ENCODE results near the gene STK32C.

Gene STK32C

GRCh38 chr10:132198068-132198370 is 109.7 kb downstream of the STK32C start:
- DNase-seq (ENCODE audit: low spot score): no peak

GRCh38 chr10:132197271-132198067 is 110.3 kb downstream of the STK32C start:
- no peak for DNase-seq (ENCODE audit: low spot score)

GRCh38 chr10:132196178-132197113 is 111.3 kb downstream of the STK32C start:
- DNase-seq (ENCODE audit: low spot score): no peak

- no peak for DNase-seq (ENCODE audit: low spot score)
Observed at GRCh38 chr10:132195366-132196075, 112.2 kb downstream of the STK32C start.

GRCh38 chr10:132194726-132195125 is 113.0 kb downstream of the STK32C start:
- DNase-seq (ENCODE audit: low spot score): no peak

GRCh38 chr10:132193907-132194552 is 113.7 kb downstream of the STK32C start:
- DNase-seq (ENCODE audit: low spot score): no peak

- DNase-seq (ENCODE audit: low spot score): no peak
Observed at GRCh38 chr10:132192991-132193665, 114.6 kb downstream of the STK32C start.

GRCh38 chr10:132192076-132192975 is 115.4 kb downstream of the STK32C start:
- no peak for DNase-seq (ENCODE audit: low spot score)

GRCh38 chr10:132189810-132190422 is 117.8 kb downstream of the STK32C start:
- DNase-seq (ENCODE audit: low spot score): no peak

GRCh38 chr10:132189016-132189415 is 118.7 kb downstream of the STK32C start:
- no peak for DNase-seq (ENCODE audit: low spot score)

GRCh38 chr10:132188331-132188730 is 119.4 kb downstream of the STK32C start:
- DNase-seq (ENCODE audit: low spot score): no peak

- DNase-seq (ENCODE audit: low spot score): no peak
Observed at GRCh38 chr10:132187430-132188138, 120.2 kb downstream of the STK32C start.

- DNase-seq (ENCODE audit: low spot score): peak; percentile 66
Observed at GRCh38 chr10:132186488-132187429, 121.0 kb downstream of the STK32C start, which contains the start of gene DPYSL4. Gene DPYSL4 (plus strand): TSS chr10:132186948. CDS start chr10:132187064, 116 bp downstream.

- no peak for DNase-seq (ENCODE audit: low spot score)
Observed at GRCh38 chr10:132185601-132186487, 121.9 kb downstream of the STK32C start.

- no peak for DNase-seq (ENCODE audit: low spot score)
Observed at GRCh38 chr10:132184816-132185593, 122.7 kb downstream of the STK32C start.

GRCh38 chr10:132183046-132183445 is 124.7 kb downstream of the STK32C start:
- DNase-seq (ENCODE audit: low spot score): no peak
